Right forelimb (tissue), 1 donor: ENCODE measurements around the gene MAFB.

Source experiments
- DNase-seq: peaks from one replicate; pipeline ENCODE4 v3.0.0-alpha.2; 2018

MAFB gene

DNA sequence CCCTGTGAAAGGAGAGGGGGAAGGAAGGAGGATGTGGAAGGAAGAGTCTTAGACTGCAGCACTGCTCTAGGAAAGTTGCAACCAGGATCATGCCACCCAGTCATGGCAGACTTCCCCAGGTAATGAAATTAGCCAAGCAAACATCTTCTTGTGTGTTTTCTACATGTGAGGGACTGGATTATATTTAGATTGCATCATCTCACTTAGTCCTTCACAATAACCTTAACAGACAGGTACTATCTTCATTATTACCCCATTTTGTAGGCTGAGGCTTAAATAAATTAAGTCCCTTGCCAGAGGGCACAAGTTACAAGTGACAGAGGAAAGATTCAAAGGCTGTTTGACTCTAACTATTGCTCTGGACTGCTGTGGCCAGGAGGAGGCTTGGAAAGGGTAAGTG is 9.7 kb upstream of the MAFB start:
- DNase-seq = no peak

DNA sequence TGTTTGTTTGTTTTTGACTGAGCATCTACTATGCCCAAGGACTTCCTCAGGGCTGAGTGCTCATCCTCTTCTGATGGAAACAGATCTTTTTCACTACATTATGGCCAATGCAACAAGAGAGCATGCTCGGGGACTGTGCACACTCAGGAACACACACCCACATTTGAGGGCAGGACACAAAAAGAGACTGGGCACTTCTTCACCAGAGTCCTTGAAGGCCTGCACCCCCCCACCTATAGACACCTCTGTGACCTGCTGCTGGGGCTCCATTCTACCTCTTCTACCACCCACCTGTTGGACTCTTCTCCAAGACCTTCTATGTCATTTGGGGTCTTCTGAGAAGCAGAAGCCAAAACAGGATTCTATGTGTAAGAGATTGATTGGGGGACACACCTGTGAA is 9.2 kb upstream of the MAFB start:
- DNase-seq = no peak

DNA sequence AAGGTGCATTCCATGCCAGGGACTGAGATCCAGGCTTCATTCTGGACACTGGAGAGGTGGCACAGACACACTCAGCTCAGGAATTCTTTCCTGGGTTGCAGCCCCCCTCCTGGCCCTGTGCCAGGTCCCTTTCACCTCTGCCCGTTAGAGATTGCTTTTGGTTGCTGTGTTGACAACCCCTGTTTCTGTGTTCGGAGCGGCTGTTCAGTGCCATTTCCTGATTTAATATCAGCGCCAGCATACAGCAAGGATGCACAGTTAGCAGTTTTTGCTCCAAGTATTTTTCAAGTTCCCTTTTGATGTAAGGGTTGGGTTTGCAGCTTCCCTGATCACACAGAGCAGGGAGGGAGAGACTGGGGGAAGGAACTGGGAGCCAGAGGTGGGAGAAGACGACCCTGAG is 8.5 kb upstream of the MAFB start:
- DNase-seq = no peak

DNA sequence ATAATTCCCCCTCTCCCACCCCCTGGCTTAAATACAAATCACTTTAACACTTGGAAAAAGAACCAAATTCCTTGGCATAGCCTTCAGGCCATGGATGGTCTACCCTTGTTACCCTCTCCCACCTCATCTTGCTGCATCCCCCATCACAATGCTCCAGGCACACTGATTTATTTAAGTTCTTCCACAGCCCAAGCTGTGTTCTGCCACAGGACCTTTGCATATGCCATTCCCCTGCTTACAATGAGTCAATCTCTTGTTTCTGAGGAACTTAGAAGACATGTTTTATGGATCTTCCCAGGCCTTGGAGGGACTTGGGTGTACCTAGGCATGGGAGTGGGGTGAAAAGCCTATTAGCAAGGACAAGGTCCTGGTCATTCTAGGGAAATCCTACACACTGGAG is 6.2 kb upstream of the MAFB start:
- DNase-seq = no peak

DNA sequence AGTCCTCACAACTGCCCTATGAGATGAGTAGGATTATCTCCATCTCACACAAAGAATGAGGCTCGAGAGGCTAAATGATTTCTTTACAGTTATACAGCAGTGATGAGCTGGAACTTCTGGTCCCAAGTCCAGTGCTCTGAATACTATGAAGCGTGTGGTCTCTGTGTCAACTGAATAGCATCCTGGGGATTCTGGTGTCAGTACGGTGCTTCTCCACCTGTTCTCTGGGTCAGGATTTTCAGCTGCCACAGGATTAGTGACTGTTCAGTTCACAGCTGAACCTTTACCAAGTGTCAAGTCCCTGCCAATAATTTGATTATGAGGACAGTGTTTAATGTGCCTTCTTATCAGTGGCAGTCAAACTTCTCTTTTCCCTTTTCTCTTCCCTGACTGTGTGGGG is 5.2 kb upstream of the MAFB start:
- DNase-seq = no peak

DNA sequence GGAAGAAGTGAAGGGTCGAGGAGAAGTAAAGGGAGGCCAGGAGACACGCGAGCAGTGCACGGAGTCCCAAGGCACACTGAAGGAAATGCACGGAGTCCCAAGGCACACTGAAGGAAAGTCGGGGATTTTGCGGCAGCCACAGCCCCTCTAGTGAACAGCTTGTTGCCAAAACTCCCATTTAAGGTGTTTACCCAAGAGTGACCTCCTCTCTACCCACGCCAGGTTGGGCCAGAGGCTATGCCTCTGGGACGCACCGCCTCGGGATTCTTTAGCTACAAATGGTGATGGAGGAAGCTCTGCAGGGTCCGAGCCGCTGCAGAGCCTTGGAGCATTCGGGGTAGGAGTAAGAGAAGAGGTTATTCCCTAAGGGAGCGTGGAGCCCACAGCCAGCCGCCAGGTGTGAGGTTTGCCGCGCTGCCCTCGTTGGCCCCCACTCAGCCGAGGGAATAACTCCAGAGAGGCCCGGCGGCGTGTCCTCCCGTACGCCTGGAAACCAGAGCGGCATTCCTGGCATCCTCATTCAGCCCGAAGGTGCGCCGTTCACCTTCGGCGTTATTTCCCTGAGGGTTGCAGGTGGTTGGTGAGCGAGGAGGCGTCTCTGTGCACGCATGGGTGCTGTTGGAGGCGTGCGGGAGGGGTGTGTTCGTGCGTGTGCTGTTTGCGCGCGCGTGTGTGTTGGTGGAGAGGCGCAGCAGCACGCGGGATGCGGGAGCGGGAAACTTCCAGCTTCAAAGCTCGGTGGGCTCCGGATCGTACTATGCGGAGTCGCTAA is 3.4 kb upstream of the MAFB start:
- DNase-seq = no peak

DNA sequence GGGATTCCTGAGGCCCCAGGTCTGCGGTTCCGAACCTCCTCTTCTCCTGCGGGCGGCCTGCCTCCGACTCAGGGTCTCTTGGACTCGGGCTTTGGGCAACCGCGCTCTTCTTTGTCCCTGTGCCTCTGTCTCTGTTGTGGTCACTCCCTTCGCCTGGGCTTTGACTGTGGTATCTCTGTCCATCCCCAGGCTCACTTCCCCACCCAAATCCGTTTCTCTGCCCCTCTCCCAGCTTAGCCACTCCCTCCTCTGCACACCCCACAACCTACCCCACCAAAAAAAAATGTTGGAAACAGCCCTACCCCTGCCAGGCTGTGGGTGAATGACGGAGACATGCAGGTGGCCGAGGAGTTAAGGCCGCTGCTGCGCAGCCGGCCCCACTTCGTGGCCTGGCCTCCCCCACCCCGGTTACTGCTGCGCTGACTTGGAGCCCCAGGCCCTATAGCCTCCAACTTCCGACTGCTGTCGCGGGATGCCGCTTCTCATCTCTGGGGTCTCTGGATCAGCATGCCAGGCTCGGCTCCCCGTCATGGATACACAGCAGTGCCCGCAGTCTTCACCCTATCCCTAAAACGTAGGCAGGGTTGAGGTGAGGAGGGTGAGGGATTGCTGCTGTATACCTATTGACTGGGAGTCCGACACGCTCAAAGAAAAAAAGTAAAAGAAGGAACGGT is 2.7 kb upstream of the MAFB start:
- DNase-seq = no peak

DNA sequence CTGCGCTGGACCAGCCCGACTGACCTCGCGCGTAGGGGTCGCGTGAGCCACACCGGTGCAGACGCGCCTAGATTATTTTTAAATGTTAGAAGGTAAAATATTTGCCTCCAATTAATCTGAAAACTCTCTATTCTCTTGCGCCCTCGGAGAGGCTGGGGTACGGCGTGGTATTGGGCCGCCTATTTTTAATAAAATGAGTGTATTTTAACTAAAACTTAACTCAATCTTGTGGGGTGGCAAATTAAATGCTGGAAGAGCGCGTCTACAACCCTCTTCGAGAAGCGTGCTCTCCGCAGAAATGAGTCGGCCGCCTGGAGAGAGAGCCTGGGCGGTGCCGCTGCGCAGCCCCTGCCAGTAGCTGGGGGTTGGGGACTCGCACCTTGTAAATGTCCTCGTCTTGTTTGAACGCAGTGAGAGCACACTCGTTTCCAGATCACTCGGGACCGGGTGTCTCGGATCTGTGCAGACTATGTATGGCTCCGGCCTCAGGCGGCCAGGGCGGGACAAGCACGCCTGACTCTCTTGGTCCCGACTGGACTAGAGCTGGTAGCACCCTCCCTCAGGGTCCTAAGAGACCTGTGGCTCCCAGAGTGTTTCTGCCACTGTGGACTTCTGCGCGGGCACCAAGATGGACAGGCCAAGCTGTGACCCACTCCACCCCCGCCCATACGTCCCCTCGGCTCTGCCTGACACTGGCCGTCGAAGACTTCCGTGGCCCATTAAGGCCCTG is 2.0 kb upstream of the MAFB start:
- no peak for DNase-seq

DNA sequence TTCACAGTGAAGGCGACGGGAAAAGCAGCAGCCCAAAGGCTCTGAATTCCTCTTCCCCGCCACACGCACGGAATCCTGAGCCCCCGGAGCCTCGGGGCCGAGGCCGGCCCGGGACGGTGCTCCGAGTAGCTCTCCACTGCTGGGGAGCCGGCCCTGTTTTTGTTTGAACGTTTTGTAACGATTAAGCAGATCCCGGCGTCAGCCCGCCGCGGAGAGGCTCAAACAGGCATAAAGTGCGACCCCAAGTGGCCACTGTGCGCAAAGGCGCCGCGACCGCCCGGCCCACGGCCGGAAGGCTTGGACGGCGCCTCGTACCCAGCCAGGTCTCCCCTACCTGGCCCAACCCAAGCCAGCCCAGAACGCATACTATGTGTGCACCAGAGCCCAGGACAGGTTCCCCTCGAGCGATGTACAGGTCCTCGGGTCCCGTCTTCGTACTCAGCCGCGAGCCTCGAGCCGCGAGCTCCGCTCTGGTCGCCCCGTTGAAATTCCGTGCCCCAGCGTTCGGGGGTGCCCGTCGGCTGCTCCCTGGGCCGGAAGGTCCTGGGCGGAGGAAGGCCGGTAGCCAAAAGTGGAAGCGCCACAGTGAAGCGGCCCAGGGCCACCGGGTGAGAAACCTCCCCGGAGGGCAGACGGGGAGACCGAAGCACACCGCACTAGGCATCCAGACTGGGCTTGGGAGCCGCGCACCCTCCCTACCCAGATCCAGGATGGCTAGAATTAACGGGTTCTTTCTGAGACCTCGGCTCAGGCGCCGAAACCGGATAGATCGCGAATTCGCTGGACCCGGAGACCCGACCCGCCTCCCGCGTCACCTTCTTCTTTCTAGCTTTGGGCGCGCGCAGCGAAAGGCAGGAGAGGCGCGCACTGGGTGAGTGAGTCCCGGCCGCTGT is 1.2 kb upstream of the MAFB start:
- peak; percentile 94 for DNase-seq

DNA sequence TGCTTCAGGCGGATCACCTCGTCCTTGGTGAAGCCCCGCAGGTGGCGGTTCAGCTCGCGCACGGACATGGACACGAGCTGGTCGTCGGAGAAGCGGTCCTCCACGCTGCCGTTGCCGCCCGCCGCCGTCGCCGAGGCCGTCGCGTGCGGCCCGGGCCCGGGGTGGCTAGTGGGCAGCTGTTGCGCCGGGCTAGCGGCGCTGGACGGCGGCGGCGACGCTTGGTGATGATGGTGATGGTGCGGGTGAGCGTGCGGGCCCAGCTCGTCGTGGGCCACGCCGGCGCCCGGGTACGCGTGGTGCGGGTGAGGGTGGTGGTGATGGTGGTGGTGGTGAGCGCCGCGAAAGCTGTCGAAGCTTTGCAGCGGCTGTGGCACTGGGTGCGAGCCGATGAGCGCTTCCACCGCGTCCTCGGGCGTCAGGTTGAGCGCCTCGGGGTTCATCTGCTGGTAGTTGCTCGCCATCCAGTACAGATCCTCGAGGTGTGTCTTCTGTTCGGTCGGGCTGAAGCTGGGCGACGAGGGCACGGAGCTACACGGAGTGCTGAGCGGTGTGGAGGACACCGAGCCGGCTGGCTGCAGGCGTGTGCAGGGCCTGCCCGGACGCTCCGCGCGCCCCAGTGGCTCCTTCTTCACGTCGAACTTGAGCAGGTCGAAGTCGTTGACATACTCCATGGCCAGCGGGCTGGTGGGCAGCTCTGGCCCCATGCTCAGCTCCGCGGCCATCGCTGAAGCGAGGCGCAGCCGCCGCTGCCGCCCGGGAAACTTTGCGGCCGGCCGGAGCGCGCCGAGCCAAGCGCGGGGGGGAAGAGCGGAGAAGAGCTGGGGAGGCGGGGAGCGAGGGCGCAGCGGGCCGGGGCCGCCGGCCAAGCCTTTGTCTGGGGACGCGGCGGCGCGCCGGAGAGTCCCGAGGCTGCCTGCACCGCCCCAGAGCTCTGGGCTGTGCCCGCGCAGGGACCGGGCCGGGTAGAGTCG is 622 bp downstream of the MAFB start:
- peak; percentile 61 for DNase-seq

DNA sequence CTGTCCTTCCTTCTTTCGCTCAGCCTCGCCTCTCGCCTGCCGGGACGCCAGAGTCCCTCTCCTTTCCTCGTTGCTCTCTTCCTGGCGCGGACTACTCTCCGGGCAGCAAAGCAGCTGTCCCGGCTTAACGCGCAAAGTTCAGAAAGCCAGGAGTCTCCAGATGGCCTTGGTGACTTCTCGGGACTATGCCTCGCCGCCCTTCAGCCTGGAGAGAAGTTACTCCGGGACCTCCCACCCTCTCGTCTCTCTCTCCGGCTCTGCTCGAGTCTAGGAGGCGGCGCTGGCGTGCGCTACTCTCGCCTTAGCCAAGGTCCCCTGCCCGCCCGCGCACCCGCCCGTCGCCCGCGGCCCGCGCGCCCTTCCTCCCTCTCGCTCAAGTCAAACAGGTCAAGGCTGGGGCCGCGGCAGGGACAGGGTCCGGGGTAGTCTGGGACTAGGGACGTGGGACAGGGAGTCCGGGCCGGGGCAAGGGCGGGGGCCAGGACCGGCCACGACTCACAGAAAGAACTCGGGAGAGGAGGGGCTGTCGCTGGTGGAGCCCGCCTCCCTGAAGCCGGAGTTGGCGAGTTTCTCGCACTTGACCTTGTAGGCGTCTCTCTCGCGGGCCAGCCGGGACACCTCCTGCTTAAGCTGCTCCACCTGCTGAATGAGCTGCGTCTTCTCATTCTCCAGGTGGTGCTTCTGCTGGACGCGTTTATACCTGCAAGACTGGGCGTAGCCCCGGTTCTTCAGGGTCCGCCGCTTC is 1.5 kb downstream of the MAFB start:
- peak; percentile 69 for DNase-seq

DNA sequence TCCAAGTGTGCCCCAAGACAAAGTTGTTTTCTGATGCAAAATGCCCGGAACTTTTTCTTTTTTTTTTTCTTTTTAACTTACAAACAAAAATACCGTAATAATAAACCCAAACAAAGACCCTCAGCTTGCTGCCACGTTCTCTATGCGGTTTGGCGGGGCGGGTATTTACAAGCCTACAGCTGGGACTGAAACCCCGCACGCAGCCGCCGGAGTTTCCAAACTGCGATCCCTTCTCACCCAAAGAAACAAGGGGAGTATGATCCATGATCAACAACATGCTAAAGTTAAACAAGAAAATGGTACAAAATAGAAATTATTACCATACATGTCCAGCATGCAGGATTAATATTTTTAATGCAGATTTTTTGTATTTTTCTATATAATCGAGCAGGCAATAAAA is 2.1 kb downstream of the MAFB start:
- no peak for DNase-seq

DNA sequence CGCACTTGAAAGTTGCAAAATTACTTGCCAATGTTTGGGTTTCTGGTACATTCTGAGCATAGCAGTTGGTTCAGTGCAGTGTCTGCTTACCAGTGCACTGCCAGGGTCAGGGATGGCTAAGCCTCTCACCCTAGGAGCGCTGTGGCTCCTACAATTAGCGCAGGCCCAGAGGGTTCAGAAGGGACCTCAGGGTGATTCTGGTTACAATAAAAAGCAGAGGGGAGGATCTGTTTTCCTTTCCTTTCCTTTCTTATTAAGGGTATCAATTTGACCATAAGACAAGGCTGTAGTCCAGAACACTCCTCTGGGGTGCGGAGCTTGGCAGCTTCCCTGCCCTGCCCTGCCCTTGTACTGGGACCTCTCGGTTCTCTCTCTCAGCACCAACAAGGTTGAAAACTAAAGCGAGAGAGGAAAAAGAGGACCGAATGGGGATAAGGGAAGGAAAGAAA is 2.6 kb downstream of the MAFB start:
- DNase-seq = no peak

DNA sequence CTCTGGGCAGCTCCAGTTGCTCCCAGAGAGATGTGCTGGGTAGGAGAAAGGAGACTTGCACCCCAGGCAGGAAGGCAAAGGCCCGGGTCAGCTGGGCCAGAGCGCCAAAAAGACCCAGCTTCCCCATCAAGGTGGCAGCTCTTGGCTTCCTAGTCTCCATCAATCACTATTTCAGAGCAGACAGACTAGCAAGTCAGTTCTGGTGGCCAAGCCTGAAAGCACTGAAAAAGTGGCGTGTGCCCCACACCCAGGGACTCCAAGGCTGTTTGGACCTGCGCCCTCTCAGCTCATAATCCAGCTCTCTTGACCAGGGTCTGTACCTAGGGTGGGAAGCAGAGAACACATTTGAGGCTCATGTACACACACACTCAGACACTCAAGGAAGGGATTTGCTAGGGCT is 3.7 kb downstream of the MAFB start:
- no peak for DNase-seq

DNA sequence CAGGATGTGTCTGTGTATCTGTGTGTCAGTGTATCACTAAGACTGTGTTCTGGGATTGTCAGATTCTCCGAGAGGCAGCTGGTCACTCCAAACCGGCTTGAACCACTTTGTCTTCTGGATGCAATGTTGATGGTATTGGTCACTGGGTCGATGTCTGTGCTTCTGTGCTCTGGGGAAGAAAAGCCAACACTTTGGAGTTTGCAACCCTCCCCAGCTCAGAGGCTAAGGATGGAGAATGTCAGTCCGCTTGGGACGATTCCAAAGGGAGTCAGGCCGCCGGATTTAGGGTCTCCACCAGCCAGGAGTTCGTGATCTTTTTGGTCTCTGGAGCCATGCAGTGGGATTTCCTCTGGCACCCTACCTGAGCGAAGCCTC is 5.2 kb downstream of the MAFB start:
- no peak for DNase-seq

DNA sequence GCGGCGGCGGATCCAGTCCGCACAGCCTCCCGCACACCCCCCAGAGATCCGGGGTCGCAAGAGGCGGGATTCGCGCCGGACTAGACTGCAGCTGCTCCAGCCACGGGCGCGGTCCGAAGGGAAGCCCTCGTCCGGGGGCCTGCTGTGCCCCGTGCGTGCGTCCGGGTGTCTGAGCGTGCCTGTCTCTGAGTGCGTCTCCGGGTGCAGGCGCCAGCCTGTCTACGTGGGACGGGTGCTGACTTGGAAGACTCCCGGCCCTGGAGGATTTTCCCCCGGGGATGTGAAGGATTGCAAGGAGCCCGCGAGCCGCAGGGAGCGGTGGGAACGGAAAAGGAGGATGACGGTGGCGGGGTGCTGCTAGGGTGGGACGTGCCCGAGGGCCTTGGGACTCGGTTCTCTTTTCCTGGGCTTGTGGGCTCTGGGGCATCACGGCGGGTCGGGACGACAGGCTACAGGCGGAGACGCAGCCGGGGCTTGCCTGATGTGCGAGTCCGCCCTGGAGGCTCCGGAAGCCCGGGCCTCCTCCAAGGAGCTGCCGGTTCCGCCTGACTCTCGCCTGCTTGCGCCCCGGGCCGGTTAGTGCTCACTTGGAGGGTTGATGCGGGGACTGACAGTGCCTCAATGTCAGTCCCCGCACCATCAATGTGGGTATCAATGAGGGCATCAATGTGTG is 5.7 kb downstream of the MAFB start:
- peak; percentile 69 for DNase-seq

DNA sequence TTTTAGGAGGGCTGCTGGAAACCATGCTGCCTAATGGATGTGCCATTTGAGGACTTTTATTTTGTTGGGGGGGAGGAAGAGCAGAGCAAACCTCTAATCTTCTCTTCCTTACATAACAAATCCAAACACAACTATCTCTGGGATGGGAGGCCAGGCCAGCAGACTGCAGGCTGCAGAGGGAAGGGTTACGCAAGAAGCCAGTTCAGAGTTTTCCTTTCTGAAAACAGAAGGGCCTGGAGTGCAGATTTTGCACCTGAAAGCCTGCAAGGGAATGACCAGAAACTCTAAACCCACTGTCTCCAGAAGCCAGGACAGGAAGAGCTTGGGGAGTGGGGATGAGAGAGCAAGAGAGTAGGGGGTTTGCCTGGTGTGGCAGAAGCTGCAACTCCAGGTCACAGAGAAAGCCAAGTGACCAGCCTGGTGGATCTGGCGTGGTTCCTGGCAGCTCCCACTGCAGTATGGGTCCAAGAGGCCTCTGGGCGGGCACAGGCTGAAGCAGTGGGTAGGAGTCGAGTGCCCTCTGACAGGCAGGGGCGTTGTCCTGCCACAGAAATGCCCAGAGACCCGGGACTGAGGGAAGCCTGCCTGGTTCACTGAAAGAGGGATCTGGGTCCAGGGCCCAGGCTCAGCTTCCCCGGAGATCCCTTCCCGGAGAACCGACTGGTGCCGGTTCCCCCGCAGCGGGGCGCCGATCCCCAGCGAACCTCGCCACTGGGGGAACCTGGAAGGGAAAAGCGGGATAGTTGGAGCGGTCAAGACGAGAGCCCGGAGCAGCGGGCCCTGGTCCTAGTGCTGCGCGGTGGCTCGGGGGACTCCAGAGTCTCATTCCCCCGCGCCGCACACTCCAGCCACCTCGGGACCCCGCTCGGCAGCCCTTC is 6.7 kb downstream of the MAFB start:
- no peak for DNase-seq

DNA sequence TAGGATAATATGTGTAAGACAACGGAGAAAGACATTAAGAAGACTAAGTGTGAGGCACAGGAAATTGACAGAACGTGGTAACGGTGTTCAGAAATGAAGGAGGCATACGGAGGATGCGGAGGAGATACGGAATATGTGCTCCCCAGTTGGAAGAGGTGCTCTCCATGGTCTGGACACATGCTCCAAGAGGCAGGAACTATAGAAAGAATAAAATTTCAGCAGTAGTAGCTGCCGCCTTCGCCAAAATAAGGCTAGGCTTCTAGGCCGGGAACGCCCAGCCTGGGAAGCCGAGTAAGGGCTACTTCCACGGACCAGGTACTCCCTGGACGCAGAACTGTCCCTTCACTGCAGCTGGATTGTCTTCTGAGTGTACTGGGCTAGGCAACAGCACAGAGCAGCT is 7.4 kb downstream of the MAFB start:
- no peak for DNase-seq

DNA sequence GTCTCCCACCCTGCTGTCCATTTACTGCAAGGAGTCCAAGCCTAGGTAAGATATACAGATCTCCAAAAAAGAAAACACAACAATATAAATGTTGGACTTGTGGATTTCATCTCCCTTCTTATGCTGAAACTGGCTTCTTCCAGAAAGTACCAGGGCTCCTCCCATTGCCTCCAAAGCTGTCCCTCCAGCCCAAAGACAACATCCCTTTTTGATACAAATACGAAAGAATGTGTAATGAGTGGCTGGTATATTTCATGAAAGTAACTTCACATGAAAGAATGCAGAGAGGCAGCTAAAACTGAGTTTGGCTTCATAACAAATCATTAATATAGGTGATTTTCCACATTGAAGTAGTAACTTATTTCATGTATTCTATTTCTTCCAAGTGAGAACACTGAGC is 7.9 kb downstream of the MAFB start:
- no peak for DNase-seq
